GM12892 (cell line): ENCODE measurements around the gene PAK6.

Source experiments
- POLR2A ChIP-seq: IDR thresholded peaks from 2 replicates; pipeline ENCODE4 v1.6.1; 2011; ENCODE audit warnings: low read depth, low read length, control low read depth
- TAF1 ChIP-seq: IDR thresholded peaks from 2 replicates; pipeline ENCODE4 v1.6.1; 2011; ENCODE audit warnings: low read depth, mild to moderate bottlenecking, control low read depth, low read length, borderline replicate concordance

- TF ChIP-seq POLR2A: no peak
- no peak for TF ChIP-seq TAF1
Measured at GRCh38 chr15:40312370-40313158, 73.7 kb downstream of the PAK6 start.
